GM21576 (cell line): Measurements from ENCODE around the gene SEMA4D.
A peak's percentile ranks its signal among the peaks of the same experiment; 100 is the strongest.

Source experiments
- ATAC-seq: cut with Tn5 transposase; IDR thresholded peaks from one replicate; pipeline ENCODE4 v1.9.1; 2021; ENCODE audit warnings: mild to moderate bottlenecking, moderate library complexity; ENCODE audit not compliant: unreplicated experiment

SEMA4D gene

GRCh38 chr9:89329917-89330316, 168.0 kb downstream of the SEMA4D start:
- no peak for ATAC-seq

- ATAC-seq = no peak
These were observed 169.8 kb downstream of the SEMA4D start for GRCh38 chr9:89328064-89328463.

GRCh38 chr9:89325733-89326132, 172.2 kb downstream of the SEMA4D start:
- ATAC-seq = no peak

- no peak for ATAC-seq
These were observed 174.5 kb downstream of the SEMA4D start for GRCh38 chr9:89323390-89323789.

- no peak for ATAC-seq
These were observed 178.7 kb downstream of the SEMA4D start for GRCh38 chr9:89319015-89319905.

- ATAC-seq = peak; percentile 84
These were observed 179.5 kb downstream of the SEMA4D start, which contains the start of gene SECISBP2 for GRCh38 chr9:89318123-89319014. Gene SECISBP2 (plus strand): TSS chr9:89318500. CDS start chr9:89318577, 77 bp downstream.

- no peak for ATAC-seq
These were observed 180.6 kb downstream of the SEMA4D start for GRCh38 chr9:89317282-89317681.

GRCh38 chr9:89315482-89315881, 182.4 kb downstream of the SEMA4D start:
- no peak for ATAC-seq

- no peak for ATAC-seq
These were observed 183.0 kb downstream of the SEMA4D start for GRCh38 chr9:89314955-89315354.

- no peak for ATAC-seq
These were observed 184.1 kb downstream of the SEMA4D start for GRCh38 chr9:89313842-89314241.

GRCh38 chr9:89312222-89312571, 185.7 kb downstream of the SEMA4D start:
- no peak for ATAC-seq

- ATAC-seq = no peak
These were observed 186.3 kb downstream of the SEMA4D start for GRCh38 chr9:89311346-89312221.
